ENCODE measurements around the gene CNGA3. TPM values are rescaled to one million over a fixed set of nuclear protein-coding genes. Genes with fewer than 3 reads are reported as not detected.
A peak's percentile ranks its signal among the peaks of the same experiment; 100 is the strongest.

Gene CNGA3
- total RNA-seq, 2 experiments from 2014 or later: not detected

GRCh38 chr2:98374958-98375570 is 28.8 kb downstream of the CNGA3 start:
- Mint-ChIP-seq H3K36me3 (no peaks in the 10 kb centered on the region), H3K4me1 (no peaks in the 10 kb centered on the region), H3K27me3 (peaks cover 56% of the 10 kb centered on the region), H3K4me3 (no peak overlapping the region), H3K27ac (no peak overlapping the region), H3K9me3 (ENCODE audit: low read depth) (no peaks in the 10 kb centered on the region)
- CTCF ChIA-PET: interaction anchor here (1.6 kb wide), 1 partner anchor 10 kb away, joined by 6 read pairs; no protein-coding TSS in a partner anchor
- ATAC-seq: no peak
- DNase-seq: no peak

- DNase-seq (no peak), ATAC-seq (no peak)
- Mint-ChIP-seq H3K36me3 (no peaks in the 10 kb centered on the region), H3K9me3 (ENCODE audit: low read depth) (no peaks in the 10 kb centered on the region), H3K4me1 (no peaks in the 10 kb centered on the region), H3K27me3 (peaks cover 55% of the 10 kb centered on the region), H3K27ac (no peak overlapping the region), H3K4me3 (no peak overlapping the region)
- CTCF ChIA-PET: interaction anchor here (1.6 kb wide), 1 partner anchor 8 kb away, joined by 6 read pairs; no protein-coding TSS in a partner anchor
Observed at GRCh38 chr2:98376301-98376910, 30.1 kb downstream of the CNGA3 start.

DNA sequence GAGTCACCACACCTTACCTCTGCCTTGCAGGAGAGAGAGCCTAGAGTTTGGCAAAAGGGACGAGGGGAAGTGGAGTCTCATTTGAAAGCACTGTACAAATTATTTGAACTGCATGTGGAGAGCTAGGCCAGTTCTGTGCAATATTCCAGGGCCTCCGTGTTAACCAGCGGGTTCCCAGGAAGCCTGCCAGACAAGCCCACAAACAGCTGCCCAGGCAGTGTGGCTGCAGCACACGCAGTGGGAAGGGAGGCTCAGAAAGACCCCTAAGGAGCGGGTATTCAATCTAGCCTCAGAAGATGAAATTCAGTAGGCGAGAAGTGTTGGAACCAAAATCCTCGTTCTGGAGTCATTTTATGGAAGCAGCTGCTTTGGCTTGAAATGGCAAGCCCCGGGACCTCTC is 30.7 kb downstream of the CNGA3 start:
- CTCF ChIA-PET: no interaction called here
- Mint-ChIP-seq H3K4me1 (no peaks in the 10 kb centered on the region), H3K27ac (no peak overlapping the region), H3K36me3 (no peaks in the 10 kb centered on the region), H3K27me3 (peaks cover 57% of the 10 kb centered on the region), H3K4me3 (no peak overlapping the region), H3K9me3 (ENCODE audit: low read depth) (no peaks in the 10 kb centered on the region)
- ATAC-seq (no peak), DNase-seq (no peak)

GRCh38 chr2:98377544-98377943 is 31.3 kb downstream of the CNGA3 start:
- Mint-ChIP-seq H3K4me1 (no peaks in the 10 kb centered on the region), H3K4me3 (no peak overlapping the region), H3K9me3 (ENCODE audit: low read depth) (no peaks in the 10 kb centered on the region), H3K27me3 (peaks cover 57% of the 10 kb centered on the region), H3K36me3 (no peaks in the 10 kb centered on the region), H3K27ac (no peak overlapping the region)
- CTCF ChIA-PET: no interaction called here
- ATAC-seq (no peak), DNase-seq (peak; percentile 1)

DNA sequence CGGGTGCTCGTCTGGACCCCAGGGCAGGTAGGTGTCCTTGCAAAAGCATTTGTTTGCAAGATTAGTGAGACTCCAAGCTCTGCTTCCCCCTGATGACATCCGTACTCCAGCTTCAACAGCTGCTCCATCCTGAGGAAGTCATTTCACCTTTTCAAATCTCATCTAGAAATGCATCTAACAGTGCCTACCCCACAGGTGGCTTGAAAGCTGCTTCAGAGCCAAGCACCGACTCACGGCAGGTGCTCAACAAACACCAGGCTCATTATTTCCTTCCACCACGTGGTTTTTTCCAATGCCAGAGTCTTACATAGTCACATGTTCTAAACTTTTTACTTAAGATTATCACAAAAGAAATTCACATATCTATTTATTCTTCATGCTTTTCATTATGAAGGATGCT is 31.9 kb downstream of the CNGA3 start:
- ATAC-seq (no peak), DNase-seq (peak; percentile 15)
- peaks cover 51% of the 10 kb centered on the region for H3K27me3 Mint-ChIP-seq
- H3K36me3 Mint-ChIP-seq: no peaks in the 10 kb centered on the region
- no peak overlapping the region for H3K27ac Mint-ChIP-seq
- CTCF ChIA-PET: no interaction called here
- H3K9me3 Mint-ChIP-seq (ENCODE audit: low read depth): no peaks in the 10 kb centered on the region
- H3K4me1 Mint-ChIP-seq: no peaks in the 10 kb centered on the region
- no peak overlapping the region for H3K4me3 Mint-ChIP-seq

- ATAC-seq (no peak), DNase-seq (no peak)
- Mint-ChIP-seq H3K9me3 (ENCODE audit: low read depth) (no peaks in the 10 kb centered on the region), H3K4me3 (no peak overlapping the region), H3K36me3 (no peaks in the 10 kb centered on the region), H3K27ac (no peak overlapping the region), H3K27me3 (peaks cover 45% of the 10 kb centered on the region), H3K4me1 (no peaks in the 10 kb centered on the region)
- CTCF ChIA-PET: no interaction called here
Observed at GRCh38 chr2:98378901-98379300, 32.6 kb downstream of the CNGA3 start.

DNA sequence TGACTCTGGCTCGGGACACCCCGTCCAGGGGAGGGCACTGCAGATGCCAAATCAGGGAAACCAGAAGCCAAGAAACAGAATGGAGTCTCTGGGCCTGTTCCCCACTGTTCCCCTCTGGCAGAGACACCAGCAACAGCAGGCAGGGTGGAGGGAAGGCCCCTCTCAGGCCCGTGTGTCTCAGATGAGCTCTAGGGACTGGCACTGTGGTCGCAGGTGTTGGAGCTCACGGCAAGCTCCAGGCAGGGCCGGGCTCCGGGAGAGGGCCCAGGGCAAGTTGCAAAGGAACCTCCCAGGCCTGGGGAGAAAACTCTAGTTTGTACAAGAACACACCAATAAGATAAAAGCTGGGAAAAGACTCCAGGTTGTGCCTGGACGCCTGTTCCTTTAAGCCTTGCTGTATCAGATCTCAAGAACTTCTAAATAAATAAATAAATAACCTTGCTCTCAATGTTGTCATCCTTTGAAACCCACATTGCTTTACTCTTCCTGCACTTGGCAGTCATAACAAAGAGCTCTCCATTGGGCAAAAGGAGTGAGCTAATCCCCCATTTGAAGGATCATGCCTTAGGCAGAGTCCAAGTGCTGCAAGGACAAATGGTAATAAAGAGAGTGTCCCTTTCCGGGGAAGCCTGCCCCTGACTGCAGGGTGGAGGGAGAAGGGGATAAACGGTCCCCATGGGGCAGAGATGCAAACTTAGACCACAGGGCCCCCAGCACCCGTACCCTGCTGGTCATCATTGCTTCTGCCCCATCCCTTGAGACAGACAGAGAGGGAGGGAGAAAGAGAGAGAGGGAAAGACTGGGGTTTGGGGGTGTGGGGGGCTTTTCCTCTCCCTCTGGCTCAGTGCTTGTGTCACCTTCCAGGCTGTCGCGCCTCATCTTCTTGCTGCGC is 33.3 kb downstream of the CNGA3 start:
- Mint-ChIP-seq H3K27me3 (peaks cover 43% of the 10 kb centered on the region), H3K27ac (no peak overlapping the region), H3K4me3 (no peak overlapping the region), H3K36me3 (no peaks in the 10 kb centered on the region), H3K4me1 (no peaks in the 10 kb centered on the region), H3K9me3 (ENCODE audit: low read depth) (no peaks in the 10 kb centered on the region)
- DNase-seq: no peak
- ATAC-seq: no peak
- CTCF ChIA-PET: interaction anchor here (0.6 kb wide), 1 partner anchor 26 kb away, joined by 3 read pairs; no protein-coding TSS in a partner anchor

DNA sequence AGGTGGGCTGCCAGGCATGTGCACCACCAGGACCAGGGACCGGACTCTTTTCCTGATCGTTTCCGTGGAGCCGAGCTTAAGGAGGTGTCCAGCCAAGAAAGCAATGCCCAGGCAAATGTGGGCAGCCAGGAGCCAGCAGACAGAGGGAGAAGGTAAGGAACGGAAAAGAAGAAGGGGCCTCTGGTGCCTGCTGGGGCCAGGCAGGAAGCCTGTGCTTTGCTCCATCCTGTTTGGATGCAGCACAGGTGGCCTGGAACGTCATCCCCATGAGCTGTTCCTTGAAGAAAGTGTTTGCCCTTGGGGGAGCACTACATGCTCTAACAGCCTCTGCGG is 33.9 kb downstream of the CNGA3 start:
- no peak for ATAC-seq
- no peak overlapping the region for H3K4me3 Mint-ChIP-seq
- CTCF ChIA-PET: interaction anchor here (0.6 kb wide), 1 partner anchor 25 kb away, joined by 3 read pairs; no protein-coding TSS in a partner anchor

DNA sequence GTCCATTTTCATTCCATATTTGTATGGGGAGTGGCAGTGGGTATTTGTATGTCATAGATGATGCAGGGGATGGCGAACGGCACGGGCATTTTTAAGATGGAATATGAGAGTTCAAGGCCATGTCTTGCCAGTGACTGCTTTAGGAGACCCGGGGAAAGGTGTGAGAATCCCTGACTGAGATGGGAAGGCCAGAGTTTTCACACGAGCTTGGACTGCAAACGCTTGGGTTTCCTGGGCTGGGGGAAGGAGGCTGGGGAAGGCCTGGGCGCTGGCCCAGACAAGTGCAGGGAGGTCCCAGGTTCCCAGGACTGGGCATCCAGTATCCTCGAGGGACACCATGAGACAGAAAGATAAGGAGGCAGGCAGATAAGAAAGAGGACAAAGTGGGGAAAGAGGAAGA is 35.2 kb downstream of the CNGA3 start:
- no peaks in the 10 kb centered on the region for H3K9me3 Mint-ChIP-seq (ENCODE audit: low read depth)
- ATAC-seq (no peak), DNase-seq (no peak)
- H3K27ac Mint-ChIP-seq: no peak overlapping the region
- H3K36me3 Mint-ChIP-seq: no peaks in the 10 kb centered on the region
- H3K4me3 Mint-ChIP-seq: no peak overlapping the region
- H3K27me3 Mint-ChIP-seq: peaks cover 41% of the 10 kb centered on the region
- H3K4me1 Mint-ChIP-seq: peaks cover 2% of the 10 kb centered on the region
- CTCF ChIA-PET: interaction anchor here (1.4 kb wide), 1 partner anchor 681 kb away, joined by 5 read pairs; no protein-coding TSS in a partner anchor

More for the DNA sequence above, 33.9 kb downstream of the CNGA3 start:
- Mint-ChIP-seq H3K27me3 (peaks cover 44% of the 10 kb centered on the region), H3K36me3 (no peaks in the 10 kb centered on the region), H3K27ac (no peak overlapping the region), H3K9me3 (ENCODE audit: low read depth) (no peaks in the 10 kb centered on the region), H3K4me1 (peaks cover 2% of the 10 kb centered on the region)
- no peak for DNase-seq

DNA sequence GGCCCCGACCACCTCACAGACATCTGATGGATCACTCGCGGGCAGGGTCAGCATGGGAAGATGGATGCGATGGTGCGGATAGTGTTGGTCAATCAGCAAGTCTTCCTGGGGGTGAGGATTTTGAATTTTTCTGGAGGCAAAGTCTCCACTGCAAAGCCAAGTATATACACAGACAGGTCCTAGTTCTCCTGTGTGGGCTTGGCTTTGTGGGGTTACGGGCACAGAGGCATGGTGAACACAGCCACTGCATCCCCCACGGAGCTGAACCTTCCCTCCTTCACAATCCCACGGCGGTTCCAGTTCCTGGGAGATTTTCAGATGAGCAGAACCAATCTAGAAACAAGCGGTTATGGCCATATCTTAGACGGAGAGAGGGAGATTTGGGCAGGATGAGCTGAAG is 35.8 kb downstream of the CNGA3 start:
- H3K36me3 Mint-ChIP-seq: no peaks in the 10 kb centered on the region
- no peak for DNase-seq
- CTCF ChIA-PET: interaction anchor here (1.4 kb wide), 1 partner anchor 682 kb away, joined by 5 read pairs; no protein-coding TSS in a partner anchor

DNA sequence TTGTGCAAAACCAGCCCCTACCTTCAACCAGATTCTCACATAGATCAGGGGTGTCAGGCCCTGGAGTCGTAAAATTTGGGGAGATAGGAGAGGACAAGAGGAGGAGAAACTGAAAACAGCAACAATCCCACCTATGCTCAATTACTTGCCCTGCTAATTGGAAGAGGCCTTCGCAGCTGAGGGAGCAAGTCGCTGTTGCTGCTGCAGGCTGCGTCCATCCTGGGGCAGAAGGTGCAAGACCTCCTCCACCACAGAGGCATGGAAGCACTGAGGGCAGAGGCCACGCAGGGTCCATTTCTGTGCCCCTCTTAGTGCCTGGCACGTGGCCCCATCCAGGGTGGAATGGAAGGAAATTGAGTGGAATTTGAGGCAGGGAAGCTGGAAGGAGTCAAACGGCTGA is 36.5 kb downstream of the CNGA3 start:
- Mint-ChIP-seq H3K27ac (no peak overlapping the region), H3K36me3 (no peaks in the 10 kb centered on the region), H3K27me3 (peaks cover 35% of the 10 kb centered on the region), H3K4me3 (no peak overlapping the region), H3K4me1 (peaks cover 2% of the 10 kb centered on the region), H3K9me3 (ENCODE audit: low read depth) (no peaks in the 10 kb centered on the region)
- CTCF ChIA-PET: no interaction called here
- DNase-seq: no peak
- no peak for ATAC-seq

More for the DNA sequence above, 35.8 kb downstream of the CNGA3 start:
- Mint-ChIP-seq H3K27me3 (peaks cover 41% of the 10 kb centered on the region), H3K4me1 (peaks cover 2% of the 10 kb centered on the region), H3K4me3 (no peak overlapping the region), H3K9me3 (ENCODE audit: low read depth) (no peaks in the 10 kb centered on the region), H3K27ac (no peak overlapping the region)
- no peak for ATAC-seq

- H3K36me3 Mint-ChIP-seq: no peaks in the 10 kb centered on the region
- no peak overlapping the region for H3K27ac Mint-ChIP-seq
- no peak for DNase-seq
- H3K4me1 Mint-ChIP-seq: peaks cover 2% of the 10 kb centered on the region
- H3K9me3 Mint-ChIP-seq (ENCODE audit: low read depth): no peaks in the 10 kb centered on the region
- peaks cover 35% of the 10 kb centered on the region for H3K27me3 Mint-ChIP-seq
- H3K4me3 Mint-ChIP-seq: no peak overlapping the region
- CTCF ChIA-PET: no interaction called here
- ATAC-seq: no peak
Observed at GRCh38 chr2:98383166-98383565, 36.9 kb downstream of the CNGA3 start.

DNA sequence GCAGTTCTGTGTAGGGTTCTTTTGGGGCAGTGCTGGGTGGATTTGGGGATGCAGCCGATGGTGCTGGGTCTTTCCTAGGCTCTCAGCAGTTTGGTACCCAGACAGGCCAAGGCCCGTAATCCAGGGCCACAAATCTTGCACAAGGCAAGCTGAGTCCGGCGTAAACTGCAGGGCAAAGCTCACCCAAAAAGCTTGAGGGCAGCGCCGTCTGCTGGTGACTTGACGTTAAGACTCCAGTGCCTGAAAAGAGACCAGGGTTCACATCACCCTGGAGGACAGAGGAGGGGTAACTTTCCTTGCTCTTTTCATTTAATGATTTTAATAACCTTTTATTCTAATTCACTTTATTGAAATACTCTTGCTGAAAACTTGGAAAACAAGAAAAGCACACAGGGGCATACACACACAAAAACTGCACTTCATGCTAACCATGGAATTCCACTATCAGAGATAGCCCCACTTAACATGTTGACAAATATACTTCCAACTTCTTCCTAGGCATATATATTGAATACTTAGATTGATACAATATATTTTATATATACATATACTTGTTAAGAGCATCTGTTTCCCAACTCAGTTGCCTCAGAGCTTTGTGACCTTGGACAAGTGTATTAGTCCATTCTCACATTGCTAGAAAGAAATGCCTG is 38.9 kb downstream of the CNGA3 start:
- H3K36me3 Mint-ChIP-seq: no peaks in the 10 kb centered on the region
- H3K27ac Mint-ChIP-seq: no peak overlapping the region
- H3K4me3 Mint-ChIP-seq: no peak overlapping the region
- ATAC-seq: peak; percentile 93
- no peaks in the 10 kb centered on the region for H3K9me3 Mint-ChIP-seq (ENCODE audit: low read depth)
- CTCF ChIA-PET: interaction anchor here (0.7 to 3.7 kb wide), 23 partner anchors 10 to 723 kb away, joined by 3 to 18 read pairs (median 4); no protein-coding TSS in a partner anchor
- DNase-seq: peak; percentile 82
- peaks cover 2% of the 10 kb centered on the region for H3K4me1 Mint-ChIP-seq
- peaks cover 28% of the 10 kb centered on the region for H3K27me3 Mint-ChIP-seq
